HG03280 (cell line): ENCODE measurements around the gene TIFAB.

Source experiments
- ATAC-seq: cut with Tn5 transposase; IDR thresholded peaks from one replicate; pipeline ENCODE4 v1.9.1; 2021; ENCODE audit warnings: mild to moderate bottlenecking, moderate library complexity; ENCODE audit not compliant: unreplicated experiment

TIFAB gene

GRCh38 chr5:135444360-135444759, 7.8 kb downstream of the TIFAB start:
- no peak for ATAC-seq

GRCh38 chr5:135443161-135443960, 8.8 kb downstream of the TIFAB start:
- no peak for ATAC-seq

- ATAC-seq: no peak
Observed at GRCh38 chr5:135442431-135443160, 9.6 kb downstream of the TIFAB start.

- ATAC-seq: no peak
Observed at GRCh38 chr5:135441919-135442318, 10.2 kb downstream of the TIFAB start.

- ATAC-seq: no peak
Observed at GRCh38 chr5:135441350-135441831, 10.8 kb downstream of the TIFAB start.

GRCh38 chr5:135440916-135441315, 11.2 kb downstream of the TIFAB start:
- ATAC-seq: no peak

GRCh38 chr5:135439231-135440205, 12.6 kb downstream of the TIFAB start:
- ATAC-seq: no peak

- no peak for ATAC-seq
Observed at GRCh38 chr5:135438636-135439221, 13.4 kb downstream of the TIFAB start.

- ATAC-seq: no peak
Observed at GRCh38 chr5:135437796-135438560, 14.2 kb downstream of the TIFAB start.

GRCh38 chr5:135437422-135437795, 14.7 kb downstream of the TIFAB start:
- ATAC-seq: no peak

- ATAC-seq: no peak
Observed at GRCh38 chr5:135436951-135437418, 15.2 kb downstream of the TIFAB start.

GRCh38 chr5:135435467-135436330, 16.5 kb downstream of the TIFAB start:
- no peak for ATAC-seq

GRCh38 chr5:135434591-135435466, 17.3 kb downstream of the TIFAB start:
- ATAC-seq: no peak

GRCh38 chr5:135433681-135434426, 18.3 kb downstream of the TIFAB start:
- ATAC-seq: no peak

- no peak for ATAC-seq
Observed at GRCh38 chr5:135432113-135432512, 20.0 kb downstream of the TIFAB start.

GRCh38 chr5:135430135-135430437, 22.1 kb downstream of the TIFAB start:
- ATAC-seq: no peak
